KOPT-K1 (cell line): Measurements from ENCODE around the gene SPAG16.

Experiments
- H3K27ac ChIP-seq: fragments of 200-600 bp; sonication (generic); 2 replicates; pipeline ENCODE4 v1.5.1; 2016; ENCODE audit warnings: antibody characterized with exemption, mild to moderate bottlenecking, low read depth, low read length; ENCODE audit not compliant: poor library complexity, severe bottlenecking
- H3K36me3 ChIP-seq: fragments of 200-600 bp; sonication (generic); 2 replicates; pipeline ENCODE4 v1.5.1; 2017; ENCODE audit warnings: antibody characterized with exemption, mild to moderate bottlenecking, low read length, moderate library complexity; ENCODE audit not compliant: insufficient read depth
- H3K9me3 ChIP-seq: fragments of 200-600 bp; sonication (generic); 2 replicates; pipeline ENCODE4 v1.5.1; 2017; ENCODE audit warnings: antibody characterized with exemption, low read length, mild to moderate bottlenecking; ENCODE audit not compliant: insufficient read depth, poor library complexity, severe bottlenecking

Gene SPAG16

DNA sequence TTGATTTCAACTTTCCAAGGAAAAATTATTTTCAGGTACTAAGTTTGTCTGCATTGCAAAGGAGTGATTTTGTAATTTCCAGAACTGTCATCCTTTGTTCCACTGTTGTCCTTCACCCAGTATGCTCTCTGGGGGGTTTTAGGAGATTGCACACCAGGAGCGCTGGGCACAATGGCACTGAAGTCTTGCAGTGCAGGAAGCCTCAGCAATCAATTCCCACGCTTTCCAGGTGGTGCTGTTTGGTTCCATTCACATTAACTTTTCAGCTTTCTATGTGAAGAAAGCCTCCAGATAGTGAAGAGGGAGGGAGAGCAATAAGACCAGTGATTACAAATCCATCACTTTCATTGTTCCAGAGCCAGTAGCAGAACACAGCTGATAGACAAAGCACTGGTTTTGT, 782.6 kb downstream of the SPAG16 start:
- H3K9me3 ChIP-seq = no peaks in the 10 kb centered on the region
- H3K36me3 ChIP-seq = no peaks in the 10 kb centered on the region
- H3K27ac ChIP-seq = no peak overlapping the region

- Histone ChIP-seq H3K36me3 (no peaks in the 10 kb centered on the region), H3K27ac (no peak overlapping the region), H3K9me3 (no peaks in the 10 kb centered on the region)
These were observed 785.0 kb downstream of the SPAG16 start for GRCh38 chr2:214069254-214069653.

- no peak overlapping the region for H3K27ac ChIP-seq
- H3K36me3 ChIP-seq = no peaks in the 10 kb centered on the region
- no peaks in the 10 kb centered on the region for H3K9me3 ChIP-seq
These were observed 791.2 kb downstream of the SPAG16 start for GRCh38 chr2:214075456-214075855.

DNA sequence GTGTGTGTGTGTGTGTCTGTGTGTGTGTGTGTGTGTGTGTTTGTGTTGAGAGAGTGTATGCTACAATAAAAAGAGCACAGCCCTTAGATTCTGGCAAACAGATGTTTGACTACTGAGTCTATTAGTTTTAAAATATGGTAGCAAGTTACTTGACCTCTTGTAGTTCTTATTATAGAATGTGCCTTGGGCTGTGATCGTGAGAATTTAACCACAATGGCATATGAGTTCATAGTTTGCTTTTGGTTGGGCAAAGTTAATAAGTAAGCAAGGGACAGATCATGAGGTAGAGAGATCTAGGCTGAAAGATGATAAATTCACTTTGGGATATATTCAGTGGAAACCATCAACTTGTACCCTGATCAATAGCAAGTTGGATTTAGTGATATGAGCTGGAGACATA, 792.3 kb downstream of the SPAG16 start:
- Histone ChIP-seq H3K36me3 (no peaks in the 10 kb centered on the region), H3K27ac (no peak overlapping the region), H3K9me3 (no peaks in the 10 kb centered on the region)

DNA sequence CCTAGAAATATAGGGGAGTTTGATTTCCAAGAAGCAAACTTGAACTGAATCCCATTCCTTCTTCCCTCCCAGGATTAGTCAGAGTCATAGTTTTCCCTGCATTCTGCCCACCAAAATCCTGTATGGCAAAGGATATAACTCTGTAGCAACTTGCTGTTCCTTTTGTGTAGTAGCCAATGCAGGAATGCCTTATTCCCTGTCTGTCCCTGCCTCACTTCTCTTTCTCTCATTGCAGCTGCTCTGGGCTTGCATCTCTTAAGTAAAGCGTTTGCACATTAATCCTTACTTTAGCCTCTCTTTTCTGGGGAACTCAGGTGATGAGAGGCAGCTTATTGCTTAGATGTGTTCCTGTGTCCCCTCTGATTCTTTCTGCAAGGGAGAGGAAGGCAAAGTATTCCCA, 793.5 kb downstream of the SPAG16 start:
- Histone ChIP-seq H3K27ac (no peak overlapping the region), H3K9me3 (no peaks in the 10 kb centered on the region), H3K36me3 (no peaks in the 10 kb centered on the region)

DNA sequence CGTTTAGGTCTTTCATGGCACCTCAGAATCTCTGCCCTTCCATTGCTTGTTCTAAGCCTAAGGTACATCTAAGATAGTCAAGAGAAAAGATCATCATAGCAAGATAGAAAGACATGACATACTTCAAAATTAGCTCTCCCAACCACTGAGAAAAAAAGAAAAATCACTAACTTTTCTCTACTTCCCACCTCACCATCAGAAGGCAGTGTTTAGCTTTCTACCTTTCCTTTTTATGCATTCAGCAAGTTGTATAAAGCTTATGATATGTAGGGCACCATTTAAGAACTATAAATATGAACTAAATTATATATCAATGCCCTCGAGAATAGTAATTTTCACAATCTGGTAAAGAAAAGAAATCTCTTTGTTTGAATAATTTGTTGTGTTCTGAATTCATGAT, 794.8 kb downstream of the SPAG16 start:
- Histone ChIP-seq H3K27ac (no peak overlapping the region), H3K36me3 (no peaks in the 10 kb centered on the region), H3K9me3 (no peaks in the 10 kb centered on the region)

GRCh38 chr2:214088536-214088935, 804.3 kb downstream of the SPAG16 start:
- Histone ChIP-seq H3K36me3 (no peaks in the 10 kb centered on the region), H3K27ac (no peak overlapping the region), H3K9me3 (no peaks in the 10 kb centered on the region)

DNA sequence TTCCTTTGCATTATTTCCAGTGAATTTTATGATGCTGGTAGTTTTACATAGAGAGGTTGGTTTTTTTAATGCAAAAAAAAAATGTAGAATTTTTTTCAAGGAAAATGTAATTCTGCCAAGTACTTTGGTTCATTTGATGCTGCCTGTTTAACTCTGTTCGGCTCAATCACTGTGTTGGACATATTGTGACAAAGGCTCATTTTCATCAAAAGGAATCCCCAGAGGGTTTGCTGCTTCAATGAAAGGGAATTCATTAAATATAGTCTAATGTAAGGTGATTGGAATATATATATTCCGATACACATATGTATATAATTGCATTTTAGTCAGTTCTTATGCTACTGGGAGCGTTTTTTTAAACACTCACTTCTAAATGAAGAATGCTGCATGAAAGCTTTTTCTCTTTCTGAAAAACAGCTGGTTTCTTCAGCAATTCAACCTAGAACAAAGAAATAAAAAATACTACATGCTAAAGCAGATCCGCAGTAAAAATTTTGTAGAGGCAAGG, 812.0 kb downstream of the SPAG16 start:
- Histone ChIP-seq H3K9me3 (no peaks in the 10 kb centered on the region), H3K36me3 (no peaks in the 10 kb centered on the region), H3K27ac (no peak overlapping the region)

DNA sequence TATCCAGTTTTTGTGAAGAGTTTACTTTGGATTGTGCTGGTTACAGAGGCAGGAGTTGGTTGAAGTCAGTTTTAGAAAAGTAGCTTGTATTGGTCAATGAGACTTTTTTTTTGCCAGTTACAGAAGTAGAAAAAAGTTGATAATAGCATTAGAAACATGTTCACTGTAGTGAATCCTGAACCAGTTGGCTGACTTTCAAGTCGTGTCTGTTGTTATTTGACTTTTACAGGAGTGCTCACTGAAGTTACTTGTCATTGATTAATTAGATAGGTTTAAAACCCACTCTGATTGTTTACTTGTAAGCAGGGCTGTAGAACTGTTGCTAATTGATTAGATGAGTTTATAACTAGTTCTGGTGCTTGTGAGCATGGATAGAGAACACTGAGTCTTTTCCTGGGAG, 814.5 kb downstream of the SPAG16 start:
- H3K36me3 ChIP-seq = no peaks in the 10 kb centered on the region
- H3K9me3 ChIP-seq = no peaks in the 10 kb centered on the region
- H3K27ac ChIP-seq = no peak overlapping the region

- Histone ChIP-seq H3K36me3 (no peaks in the 10 kb centered on the region), H3K9me3 (no peaks in the 10 kb centered on the region), H3K27ac (no peak overlapping the region)
These were observed 816.2 kb downstream of the SPAG16 start for GRCh38 chr2:214100488-214100887.

DNA sequence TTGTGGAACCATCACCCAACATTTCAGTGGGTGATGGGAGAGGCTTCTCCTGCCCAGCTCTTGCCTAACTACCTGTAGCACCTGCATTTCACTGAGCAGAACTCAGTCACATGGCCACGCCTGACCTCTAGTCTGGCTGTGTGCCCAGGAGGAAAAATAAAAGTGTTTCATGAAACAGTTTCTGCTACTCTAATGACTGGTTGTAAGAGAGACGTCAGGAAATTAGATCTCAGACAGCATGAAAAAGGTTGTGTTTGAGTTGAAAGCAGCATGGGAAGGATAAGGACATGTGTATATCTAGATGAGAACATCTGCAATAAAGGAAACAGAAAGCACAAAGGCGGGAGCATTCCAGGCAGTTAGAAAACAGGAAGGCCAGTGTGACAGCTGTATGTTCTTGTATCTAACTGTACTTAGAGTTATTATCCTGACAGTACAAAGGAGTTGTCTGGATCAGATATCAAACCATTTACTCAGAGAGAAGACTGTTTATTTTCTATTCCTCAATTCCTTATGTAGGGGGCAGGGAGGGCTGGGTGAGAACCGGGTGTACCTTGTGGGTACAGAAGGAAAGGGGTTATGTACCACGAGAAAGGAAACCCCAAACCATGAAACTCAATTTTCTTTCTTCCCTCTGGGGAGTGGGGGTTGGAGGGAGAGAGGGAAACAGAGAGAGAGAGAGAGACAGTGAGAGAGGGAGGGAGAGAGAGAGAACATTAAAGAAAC, 819.2 kb downstream of the SPAG16 start:
- H3K27ac ChIP-seq = no peak overlapping the region
- H3K9me3 ChIP-seq = no peaks in the 10 kb centered on the region
- no peaks in the 10 kb centered on the region for H3K36me3 ChIP-seq

GRCh38 chr2:214104219-214104618, 820.0 kb downstream of the SPAG16 start:
- H3K27ac ChIP-seq = no peak overlapping the region
- no peaks in the 10 kb centered on the region for H3K36me3 ChIP-seq
- no peaks in the 10 kb centered on the region for H3K9me3 ChIP-seq

GRCh38 chr2:214104967-214105366, 820.7 kb downstream of the SPAG16 start:
- Histone ChIP-seq H3K9me3 (no peaks in the 10 kb centered on the region), H3K36me3 (no peaks in the 10 kb centered on the region), H3K27ac (no peak overlapping the region)

- H3K36me3 ChIP-seq = no peaks in the 10 kb centered on the region
- H3K27ac ChIP-seq = no peak overlapping the region
- H3K9me3 ChIP-seq = no peaks in the 10 kb centered on the region
These were observed 823.5 kb downstream of the SPAG16 start for GRCh38 chr2:214107726-214108125.

GRCh38 chr2:214108598-214108997, 824.3 kb downstream of the SPAG16 start:
- H3K36me3 ChIP-seq = no peaks in the 10 kb centered on the region
- H3K27ac ChIP-seq = no peak overlapping the region
- no peaks in the 10 kb centered on the region for H3K9me3 ChIP-seq

DNA sequence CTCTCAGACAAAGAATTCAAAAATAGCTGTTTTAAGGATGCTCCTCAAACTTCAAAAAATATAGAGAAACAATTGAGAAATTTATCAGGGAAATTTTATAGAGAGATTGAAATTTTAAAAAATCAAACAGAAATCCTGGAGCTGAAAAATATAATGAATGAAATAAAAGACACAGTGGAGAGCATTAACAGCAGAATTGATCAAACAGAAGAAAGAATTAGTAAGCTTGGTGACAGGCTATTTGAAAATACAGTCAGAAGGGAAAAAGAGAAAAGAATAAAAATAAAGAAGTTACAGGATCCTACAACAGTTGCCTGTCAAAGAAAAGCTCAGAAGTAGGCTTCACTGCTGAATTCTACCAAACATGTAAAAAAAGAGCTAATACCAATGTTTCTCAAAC, 832.8 kb downstream of the SPAG16 start:
- H3K36me3 ChIP-seq = no peaks in the 10 kb centered on the region
- H3K9me3 ChIP-seq = peaks cover 10% of the 10 kb centered on the region
- no peak overlapping the region for H3K27ac ChIP-seq
